Measurements from ENCODE around the gene P3H1. TPM values are rescaled to one million over a fixed set of nuclear protein-coding genes. Genes with fewer than 3 reads are reported as not detected.

P3H1 gene
- total RNA-seq, 1 donor from 2014 or later = 24.4 TPM

DNA sequence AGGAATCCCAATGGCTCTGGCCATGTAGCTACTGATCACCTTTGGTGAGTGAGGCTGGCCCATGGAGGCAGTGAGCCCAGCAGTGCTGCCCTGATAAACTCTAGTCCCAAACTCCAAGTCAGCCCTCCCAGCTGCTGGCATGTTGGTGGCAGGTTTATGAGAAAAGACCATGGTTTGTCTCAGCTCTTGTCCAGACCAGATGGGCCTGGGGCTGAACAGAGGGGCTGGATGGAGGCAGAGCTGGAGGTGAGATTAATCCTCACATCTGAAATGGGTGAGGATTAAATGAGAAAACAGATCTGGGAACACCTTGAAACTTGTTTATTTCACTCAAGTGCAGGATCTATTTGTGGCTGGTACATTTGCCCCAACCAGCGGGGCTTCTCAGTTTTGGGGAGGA is 21.2 kb upstream of the P3H1 start:
- peaks cover 10% of the 10 kb centered on the region for H3K4me1 ChIP-seq
- no peaks in the 10 kb centered on the region for H3K9me3 ChIP-seq
- DNase-seq (no peak), ATAC-seq (no peak)
- no peak overlapping the region for H3K4me3 ChIP-seq
- TF ChIP-seq, protein P1, sequence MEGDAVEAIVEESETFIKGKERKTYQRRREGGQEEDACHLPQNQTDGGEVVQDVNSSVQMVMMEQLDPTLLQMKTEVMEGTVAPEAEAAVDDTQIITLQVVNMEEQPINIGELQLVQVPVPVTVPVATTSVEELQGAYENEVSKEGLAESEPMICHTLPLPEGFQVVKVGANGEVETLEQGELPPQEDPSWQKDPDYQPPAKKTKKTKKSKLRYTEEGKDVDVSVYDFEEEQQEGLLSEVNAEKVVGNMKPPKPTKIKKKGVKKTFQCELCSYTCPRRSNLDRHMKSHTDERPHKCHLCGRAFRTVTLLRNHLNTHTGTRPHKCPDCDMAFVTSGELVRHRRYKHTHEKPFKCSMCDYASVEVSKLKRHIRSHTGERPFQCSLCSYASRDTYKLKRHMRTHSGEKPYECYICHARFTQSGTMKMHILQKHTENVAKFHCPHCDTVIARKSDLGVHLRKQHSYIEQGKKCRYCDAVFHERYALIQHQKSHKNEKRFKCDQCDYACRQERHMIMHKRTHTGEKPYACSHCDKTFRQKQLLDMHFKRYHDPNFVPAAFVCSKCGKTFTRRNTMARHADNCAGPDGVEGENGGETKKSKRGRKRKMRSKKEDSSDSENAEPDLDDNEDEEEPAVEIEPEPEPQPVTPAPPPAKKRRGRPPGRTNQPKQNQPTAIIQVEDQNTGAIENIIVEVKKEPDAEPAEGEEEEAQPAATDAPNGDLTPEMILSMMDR (IDR thresholded peaks at IDR 0.05) = no peak
- H3K27ac ChIP-seq = no peak overlapping the region
- intact Hi-C loops (cut with DNase I) = no loop called here
- peaks cover 5% of the 10 kb centered on the region for H3K27me3 ChIP-seq (ENCODE audit: low read depth)
- no peaks in the 10 kb centered on the region for H3K36me3 ChIP-seq

- ATAC-seq (no peak), DNase-seq (no peak)
- Histone ChIP-seq H3K4me3 (no peak overlapping the region), H3K9me3 (no peaks in the 10 kb centered on the region), H3K27me3 (ENCODE audit: low read depth) (peaks cover 5% of the 10 kb centered on the region), H3K36me3 (peaks cover 8% of the 10 kb centered on the region), H3K27ac (no peak overlapping the region), H3K4me1 (peaks cover 10% of the 10 kb centered on the region)
- TF ChIP-seq, protein P1 (IDR thresholded peaks at IDR 0.05) = no peak
- intact Hi-C loops (cut with DNase I) = no loop called here
Observed at GRCh38 chr1:42786097-42786496, 19.3 kb upstream of the P3H1 start.

- H3K9me3 ChIP-seq = no peaks in the 10 kb centered on the region
- intact Hi-C loops (cut with DNase I) = no loop called here
- peaks cover 5% of the 10 kb centered on the region for H3K27me3 ChIP-seq (ENCODE audit: low read depth)
- no peak within 1 kb of the TSS for H3K27ac ChIP-seq
- TF ChIP-seq, protein P1 (IDR thresholded peaks at IDR 0.05) = no peak
- peaks cover 10% of the 10 kb centered on the region for H3K4me1 ChIP-seq
- peaks cover 14% of the 10 kb centered on the region for H3K36me3 ChIP-seq
- H3K4me3 ChIP-seq = peak within 1 kb of the TSS; percentile 50
- peak; percentile 47 for ATAC-seq
- DNase-seq = peak; percentile 51
Observed at GRCh38 chr1:42784946-42785693, 18.3 kb upstream of the P3H1 start, which contains the start of gene TMEM269. TMEM269 (plus strand) TSS chr1:42784991; CDS start chr1:42789894, 4,903 bp downstream.

- peaks cover 20% of the 10 kb centered on the region for H3K36me3 ChIP-seq
- no peaks in the 10 kb centered on the region for H3K9me3 ChIP-seq
- TF ChIP-seq, protein P1 (IDR thresholded peaks at IDR 0.05) = no peak
- peaks cover 10% of the 10 kb centered on the region for H3K4me1 ChIP-seq
- no peak overlapping the region for H3K27ac ChIP-seq
- ATAC-seq (peak; percentile 16 to 17), DNase-seq (no peak)
- peak overlapping the region; percentile 50 for H3K4me3 ChIP-seq
- H3K27me3 ChIP-seq (ENCODE audit: low read depth) = peaks cover 5% of the 10 kb centered on the region
- intact Hi-C loops (cut with DNase I) = no loop called here
Observed at GRCh38 chr1:42784547-42784945, 17.7 kb upstream of the P3H1 start.

DNA sequence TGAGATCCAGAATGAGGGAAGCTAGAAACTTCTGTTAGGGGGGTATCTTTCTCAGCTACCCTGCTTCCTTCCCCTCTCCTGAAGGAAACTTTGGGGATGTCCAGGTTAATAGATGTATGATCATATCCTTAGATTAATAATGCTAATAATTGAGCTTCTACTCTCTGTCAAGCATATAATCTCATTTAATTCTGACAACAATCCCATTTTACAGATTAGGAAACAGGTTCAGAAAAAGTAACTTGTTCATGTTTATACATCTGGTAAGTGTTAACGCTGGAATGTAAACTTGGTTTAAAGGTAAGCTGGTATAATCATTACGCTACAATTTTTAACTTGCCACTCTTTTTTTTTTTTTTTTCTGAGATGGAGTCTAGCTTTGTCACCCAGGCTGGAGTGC is 16.3 kb upstream of the P3H1 start:
- Histone ChIP-seq H3K4me3 (no peak overlapping the region), H3K27me3 (ENCODE audit: low read depth) (peaks cover 5% of the 10 kb centered on the region), H3K9me3 (no peaks in the 10 kb centered on the region), H3K36me3 (peaks cover 33% of the 10 kb centered on the region), H3K27ac (no peak overlapping the region), H3K4me1 (peaks cover 10% of the 10 kb centered on the region)
- intact Hi-C loops (cut with DNase I) = no loop called here
- DNase-seq (no peak), ATAC-seq (no peak)
- TF ChIP-seq, protein P1 (IDR thresholded peaks at IDR 0.05) = no peak

Measured in lower lobe of right lung (tissue), 2 donors.